NCI-H2196 treated with DMSO at 0.1 percent for 48 hours (cell line): Measurements from ENCODE around the gene DST.
A peak's percentile ranks its signal among the peaks of the same experiment; 100 is the strongest.
"Not testable (repeated sequence)": the region's sequence is repeated elsewhere in the genome, so short reads cannot be mapped to it uniquely, and the experiment has no call there.

Experiments
- DNase-seq: peaks from one replicate; lab custom pipeline; 2025; ENCODE audit not compliant: unreplicated experiment; lab: John Stamatoyannopoulos, UW

Gene DST

GRCh38 chr6:56664029-56664428 is 21.3 kb upstream of the DST start:
- DNase-seq = no peak

GRCh38 chr6:56663344-56663743 is 20.7 kb upstream of the DST start:
- no peak for DNase-seq

DNA sequence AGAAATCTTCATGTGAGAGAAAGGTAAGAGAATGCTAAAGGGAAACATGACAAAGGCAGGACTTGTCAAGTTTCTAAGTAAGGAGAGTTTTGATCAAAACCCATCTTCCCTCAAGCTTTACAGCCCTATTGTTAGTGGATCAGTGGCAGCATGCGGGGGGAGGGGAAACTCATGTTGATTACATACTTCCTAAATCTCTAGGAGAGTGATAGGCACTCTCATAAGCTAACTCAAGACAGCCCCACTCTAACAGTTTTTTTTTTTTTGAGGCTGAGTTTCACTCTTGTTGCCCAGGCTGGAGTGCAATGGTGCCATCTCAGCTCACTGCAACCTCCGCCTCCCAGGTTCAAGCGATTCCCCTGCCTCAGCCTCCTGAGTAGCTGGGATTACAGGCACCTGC is 18.6 kb upstream of the DST start:
- DNase-seq = not testable (repeated sequence)

DNA sequence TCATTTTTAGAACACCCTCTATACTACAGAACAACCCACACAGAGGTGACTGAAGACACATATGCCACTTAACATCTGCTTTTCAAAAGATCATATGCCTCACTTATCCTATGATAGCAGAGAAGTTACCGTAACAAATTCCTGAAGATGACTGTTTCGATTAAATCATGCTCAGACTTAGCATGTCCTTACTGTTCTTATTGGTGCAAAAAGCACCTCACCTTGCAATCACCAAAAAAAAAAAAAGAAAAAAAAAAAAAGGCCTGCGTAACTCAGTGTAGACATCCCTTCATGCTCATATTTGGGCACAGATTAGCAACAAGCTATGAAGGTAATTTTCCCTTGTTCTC is 17.7 kb upstream of the DST start:
- DNase-seq = no peak

GRCh38 chr6:56659721-56660380 is 17.2 kb upstream of the DST start:
- no peak for DNase-seq

DNA sequence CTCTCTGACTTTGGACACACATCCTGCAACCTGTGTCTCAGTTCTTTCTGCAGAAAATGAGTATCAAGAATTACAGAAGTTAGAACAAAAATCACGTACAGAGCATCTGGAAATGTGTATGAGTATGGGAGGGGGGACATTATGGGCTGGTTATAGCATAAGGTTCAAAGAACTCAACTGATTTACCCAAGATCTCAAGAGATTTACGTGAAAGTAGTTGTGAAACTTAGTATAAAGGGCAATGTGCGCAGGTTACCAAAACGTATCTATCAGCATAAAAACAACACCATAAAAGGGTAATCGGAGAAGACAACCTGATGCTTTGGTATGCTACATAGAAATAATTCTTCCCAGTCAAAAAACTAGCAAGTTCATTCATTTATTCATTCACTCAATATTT is 15.6 kb upstream of the DST start:
- no peak for DNase-seq

GRCh38 chr6:56657354-56657753 is 14.7 kb upstream of the DST start:
- DNase-seq = no peak

- no peak for DNase-seq
These were observed 13.8 kb upstream of the DST start for GRCh38 chr6:56656466-56656865.

DNA sequence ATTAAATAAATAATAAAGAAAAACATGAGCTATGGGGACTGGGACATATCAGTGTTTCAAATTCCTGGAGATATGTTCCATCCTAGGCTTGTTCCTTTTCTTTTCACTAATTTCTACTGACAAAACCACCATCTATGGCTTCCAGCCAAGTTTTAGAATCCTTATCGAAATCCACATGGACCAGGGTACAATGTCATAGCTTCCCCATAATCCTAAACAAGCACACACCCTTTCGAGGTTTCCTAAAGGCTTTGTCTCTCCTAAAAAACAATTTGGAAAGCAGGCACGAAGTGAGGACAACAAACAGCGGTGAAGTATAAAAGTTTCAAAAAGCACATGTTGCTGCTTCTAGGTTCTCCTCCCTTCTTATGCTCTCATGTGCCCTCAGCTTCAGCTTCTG is 13.3 kb upstream of the DST start:
- DNase-seq = no peak

GRCh38 chr6:56655249-56655648 is 12.6 kb upstream of the DST start:
- DNase-seq = no peak

DNA sequence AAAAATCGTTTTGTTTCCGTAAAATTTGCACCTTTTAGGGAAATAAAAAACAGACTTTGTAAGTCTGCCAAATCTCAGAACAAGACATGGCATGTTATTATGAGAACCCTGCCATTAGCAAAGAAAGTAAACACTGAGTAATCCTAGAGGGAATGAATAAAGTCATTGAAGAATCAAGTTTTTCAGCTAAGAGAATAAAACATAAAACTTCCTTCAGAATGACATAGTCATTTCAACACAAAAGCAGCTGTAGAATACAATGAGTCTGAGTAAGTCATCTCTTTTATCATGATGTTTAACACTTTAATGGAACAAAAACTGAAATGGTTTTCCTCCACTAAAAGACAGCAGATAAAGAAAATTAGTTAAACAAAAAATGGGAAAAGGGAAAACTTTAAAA is 10.3 kb upstream of the DST start:
- peak; percentile 16 for DNase-seq

GRCh38 chr6:56652231-56652630 is 9.5 kb upstream of the DST start:
- DNase-seq = no peak

- DNase-seq = no peak
These were observed 7.5 kb upstream of the DST start for GRCh38 chr6:56650191-56650590.

DNA sequence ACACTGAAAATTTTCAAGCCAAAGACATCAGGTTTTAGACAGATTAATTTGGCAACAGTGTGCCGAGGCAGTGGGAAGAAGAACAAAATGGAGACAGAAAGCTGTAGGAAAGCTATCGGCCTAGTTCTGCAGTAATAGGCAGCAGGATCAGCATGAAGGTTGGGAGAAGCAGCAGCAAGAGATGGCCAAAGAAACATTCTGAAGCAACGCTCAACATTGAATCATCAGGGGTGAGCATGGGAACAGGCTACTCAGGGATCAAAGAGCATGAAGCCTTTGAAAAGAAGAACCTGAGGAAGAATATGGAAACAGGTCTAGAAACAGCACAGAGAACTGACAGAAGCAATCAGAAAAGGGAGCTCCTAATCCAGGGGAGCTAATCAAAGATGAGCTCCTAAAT is 7.1 kb upstream of the DST start:
- DNase-seq = no peak

DNA sequence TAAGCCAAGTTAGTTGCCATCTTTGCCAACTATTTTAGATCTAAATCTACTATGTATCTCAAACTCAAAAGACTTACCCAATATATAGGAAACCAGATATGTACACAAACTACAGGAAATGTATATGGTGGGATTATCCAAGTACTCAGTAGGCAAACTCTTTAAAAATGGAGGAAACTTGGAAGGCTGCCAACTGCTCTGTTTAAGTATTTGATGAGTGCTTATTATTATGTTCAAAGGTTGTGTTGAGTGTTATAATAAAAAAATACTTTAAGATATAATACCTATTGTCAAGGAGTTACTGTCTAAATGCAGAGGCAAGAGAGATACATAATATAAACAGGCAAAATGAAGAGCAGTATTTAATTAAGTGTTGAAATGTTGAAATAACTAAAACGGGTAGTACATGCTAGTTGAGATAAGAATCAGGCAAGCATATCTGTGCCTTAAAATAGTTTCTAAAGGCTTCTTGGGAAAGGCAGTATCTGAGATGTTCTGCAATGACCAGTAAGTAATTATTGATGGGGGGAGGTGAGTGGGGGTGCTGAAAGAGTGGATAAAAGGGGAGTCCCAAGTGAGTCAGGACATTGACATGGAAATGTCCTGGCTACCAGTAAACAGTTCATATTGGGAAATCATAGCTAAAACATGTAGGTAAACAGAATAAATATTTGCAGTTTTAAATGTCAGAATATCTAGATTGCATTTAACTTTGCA is 6.5 kb upstream of the DST start:
- no peak for DNase-seq

GRCh38 chr6:56647172-56647762 is 4.6 kb upstream of the DST start:
- no peak for DNase-seq

DNA sequence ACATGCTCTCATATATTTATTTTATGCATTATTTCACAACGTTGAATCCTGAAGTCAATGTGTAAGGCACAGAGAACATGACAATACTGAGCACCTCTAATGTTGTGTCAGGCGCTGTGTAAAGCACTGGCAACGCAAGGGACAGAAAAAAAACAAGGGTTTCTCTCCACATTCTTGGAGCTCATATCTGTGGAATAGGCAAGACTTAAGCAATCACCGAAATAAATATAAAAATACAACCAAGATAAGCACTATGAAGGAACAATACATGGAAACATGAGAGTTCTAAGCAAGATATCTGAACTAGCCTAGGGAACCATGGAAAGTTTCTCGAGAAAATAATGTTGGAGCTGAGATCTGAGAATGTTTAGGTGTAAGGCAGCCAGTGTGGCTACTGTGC is 1.7 kb upstream of the DST start:
- DNase-seq = no peak

DNA sequence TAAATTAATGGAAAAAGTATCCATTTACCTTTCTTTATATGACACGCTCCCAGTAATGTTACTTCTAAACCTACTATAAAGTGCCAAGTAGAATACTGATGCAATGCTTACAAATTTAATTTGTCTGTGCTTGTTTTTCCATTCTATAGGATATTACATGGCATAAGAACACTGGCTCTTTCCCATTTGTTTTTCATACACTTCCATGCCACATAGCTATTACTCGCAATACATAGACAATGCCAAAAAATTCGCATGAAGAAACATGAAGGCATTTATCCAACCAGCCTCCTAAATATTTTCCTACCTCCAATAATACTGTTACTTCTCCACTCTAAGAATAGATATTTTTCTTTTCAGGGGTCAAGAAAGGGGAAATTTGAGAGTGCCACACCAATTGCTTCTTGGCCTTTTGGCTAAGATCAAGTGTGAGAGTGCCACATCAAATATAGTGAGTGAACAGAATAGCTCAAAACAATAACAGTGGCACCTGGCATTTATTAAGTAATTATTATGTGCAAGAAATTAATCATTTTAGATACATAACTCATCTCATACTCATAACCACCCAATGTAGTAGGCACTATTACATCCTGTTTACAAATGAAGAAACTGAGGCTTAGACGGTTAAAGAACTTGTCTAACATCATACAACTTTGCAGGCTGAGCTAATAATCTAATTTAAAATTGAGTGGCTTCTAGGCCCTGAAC is 845 bp upstream of the DST start:
- no peak for DNase-seq

GRCh38 chr6:56640374-56640773 is 2.3 kb downstream of the DST start:
- DNase-seq = no peak

GRCh38 chr6:56638760-56639159 is 3.9 kb downstream of the DST start:
- no peak for DNase-seq

- DNase-seq = peak; percentile 11
These were observed 5.0 kb downstream of the DST start for GRCh38 chr6:56637640-56638039.

DNA sequence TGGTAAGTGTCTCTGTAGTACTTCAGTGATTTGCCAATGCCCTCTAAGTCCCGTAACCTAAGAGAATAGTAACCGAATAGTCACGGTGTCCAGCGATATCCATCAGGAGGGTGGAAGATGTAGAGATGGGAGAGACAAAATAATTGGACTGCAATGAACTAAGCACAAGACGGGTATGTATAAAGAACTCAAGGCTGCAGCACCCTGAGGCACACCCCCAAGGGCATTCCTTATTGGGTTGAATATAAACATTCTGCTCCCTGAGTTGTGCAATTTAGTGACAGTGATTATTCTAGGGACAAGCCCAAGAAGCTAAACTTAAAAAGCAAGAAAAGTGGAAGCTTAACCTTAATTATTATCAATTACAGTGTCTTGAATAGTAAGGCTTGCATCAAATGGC is 14.6 kb downstream of the DST start:
- DNase-seq = no peak
